Measurements from ENCODE around the gene POLR1A.

DNA sequence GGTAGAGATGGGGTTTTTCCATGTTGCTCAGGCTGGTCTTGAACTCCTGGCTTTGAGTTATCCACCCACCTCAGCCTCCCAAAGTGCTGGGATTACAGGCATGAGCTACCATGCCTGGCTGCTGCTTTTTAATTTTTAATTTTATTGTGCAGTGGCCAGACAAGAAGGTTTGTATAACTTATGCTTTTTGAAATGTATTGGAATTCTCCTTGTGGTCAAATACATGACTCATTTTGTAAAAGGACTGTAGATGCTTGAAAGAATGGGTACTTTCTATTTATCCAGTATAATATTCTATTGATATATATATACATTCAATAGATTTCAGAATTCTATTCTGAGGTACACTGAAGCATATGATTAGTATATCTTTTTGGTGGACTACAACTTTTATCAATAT, 134.3 kb downstream of the POLR1A start:
- TF ChIP-seq ZNF629 (tag by site-specific recombination; IDR thresholded peaks at IDR 0.05) (no peak), CTCF (tag by site-specific recombination; IDR thresholded peaks at IDR 0.05) (no peak)
